ENCODE results near the gene CYP26C1.
"Not testable (repeated sequence)": the region's sequence is repeated elsewhere in the genome, so short reads cannot be mapped to it uniquely, and the experiment has no call there.

The CYP26C1 gene

GRCh38 chr10:93101148-93101547 is 40.5 kb downstream of the CYP26C1 start:
- H3K4me1 ChIP-seq (ENCODE audit: control insufficient read depth, insufficient read depth, low read length); H3K36me3 ChIP-seq (ENCODE audit: control insufficient read depth, insufficient read depth, low read length); H3K9me3 ChIP-seq (ENCODE audit: control insufficient read depth, insufficient read depth, low read length); H3K9ac ChIP-seq (ENCODE audit: low read depth, low read length); H3K27me3 ChIP-seq (ENCODE audit: control insufficient read depth, insufficient read depth, low read length); H3K4me3 ChIP-seq (ENCODE audit: low read depth, low read length): not testable (repeated sequence)

GRCh38 chr10:93103953-93104352 is 43.4 kb downstream of the CYP26C1 start:
- no peak overlapping the region for H3K9ac ChIP-seq (ENCODE audit: low read depth, low read length)
- H3K9me3 ChIP-seq (ENCODE audit: control insufficient read depth, insufficient read depth, low read length), result no peaks in the 10 kb centered on the region
- H3K4me3 ChIP-seq (ENCODE audit: low read depth, low read length), result no peak overlapping the region
- no peaks in the 10 kb centered on the region for H3K4me1 ChIP-seq (ENCODE audit: control insufficient read depth, insufficient read depth, low read length)
- no peaks in the 10 kb centered on the region for H3K36me3 ChIP-seq (ENCODE audit: control insufficient read depth, insufficient read depth, low read length)
- H3K27me3 ChIP-seq (ENCODE audit: control insufficient read depth, insufficient read depth, low read length), result no peaks in the 10 kb centered on the region

GRCh38 chr10:93106631-93107072 is 46.1 kb downstream of the CYP26C1 start:
- Histone ChIP-seq H3K36me3 (ENCODE audit: control insufficient read depth, insufficient read depth, low read length) (no peaks in the 10 kb centered on the region), H3K27me3 (ENCODE audit: control insufficient read depth, insufficient read depth, low read length) (no peaks in the 10 kb centered on the region), H3K4me3 (ENCODE audit: low read depth, low read length) (no peak overlapping the region), H3K9ac (ENCODE audit: low read depth, low read length) (no peak overlapping the region), H3K4me1 (ENCODE audit: control insufficient read depth, insufficient read depth, low read length) (peaks cover 2% of the 10 kb centered on the region), H3K9me3 (ENCODE audit: control insufficient read depth, insufficient read depth, low read length) (no peaks in the 10 kb centered on the region)

- no peaks in the 10 kb centered on the region for H3K36me3 ChIP-seq (ENCODE audit: control insufficient read depth, insufficient read depth, low read length)
- no peak overlapping the region for H3K9ac ChIP-seq (ENCODE audit: low read depth, low read length)
- H3K9me3 ChIP-seq (ENCODE audit: control insufficient read depth, insufficient read depth, low read length), result no peaks in the 10 kb centered on the region
- peaks cover 2% of the 10 kb centered on the region for H3K27me3 ChIP-seq (ENCODE audit: control insufficient read depth, insufficient read depth, low read length)
- H3K4me3 ChIP-seq (ENCODE audit: low read depth, low read length), result no peak overlapping the region
- H3K4me1 ChIP-seq (ENCODE audit: control insufficient read depth, insufficient read depth, low read length), result peaks cover 2% of the 10 kb centered on the region
These were observed 50.0 kb downstream of the CYP26C1 start for GRCh38 chr10:93110472-93111146.

- Histone ChIP-seq H3K36me3 (ENCODE audit: control insufficient read depth, insufficient read depth, low read length) (no peaks in the 10 kb centered on the region), H3K4me1 (ENCODE audit: control insufficient read depth, insufficient read depth, low read length) (peaks cover 2% of the 10 kb centered on the region), H3K27me3 (ENCODE audit: control insufficient read depth, insufficient read depth, low read length) (peaks cover 2% of the 10 kb centered on the region), H3K4me3 (ENCODE audit: low read depth, low read length) (no peak overlapping the region), H3K9ac (ENCODE audit: low read depth, low read length) (no peak overlapping the region), H3K9me3 (ENCODE audit: control insufficient read depth, insufficient read depth, low read length) (no peaks in the 10 kb centered on the region)
These were observed 52.4 kb downstream of the CYP26C1 start for GRCh38 chr10:93113042-93113441.

- H3K9ac ChIP-seq (ENCODE audit: low read depth, low read length), result no peak overlapping the region
- no peak overlapping the region for H3K4me3 ChIP-seq (ENCODE audit: low read depth, low read length)
- H3K4me1 ChIP-seq (ENCODE audit: control insufficient read depth, insufficient read depth, low read length), result no peaks in the 10 kb centered on the region
- peaks cover 2% of the 10 kb centered on the region for H3K27me3 ChIP-seq (ENCODE audit: control insufficient read depth, insufficient read depth, low read length)
- H3K36me3 ChIP-seq (ENCODE audit: control insufficient read depth, insufficient read depth, low read length), result no peaks in the 10 kb centered on the region
- H3K9me3 ChIP-seq (ENCODE audit: control insufficient read depth, insufficient read depth, low read length), result no peaks in the 10 kb centered on the region
These were observed 55.2 kb downstream of the CYP26C1 start for GRCh38 chr10:93115661-93116383.

All from iPS-15b (cell line).